ENCODE measurements around the gene SIAH1. TPM values are rescaled to one million over a fixed set of nuclear protein-coding genes. Genes with fewer than 3 reads are reported as not detected.

Gene SIAH1
- total and polyA plus RNA-seq, 9 of the 15 experiments (the other 6 are each of a cell fraction or from before 2014, with no cell fraction given), result 4.1 to 14.3 (median 12.5) TPM

DNA sequence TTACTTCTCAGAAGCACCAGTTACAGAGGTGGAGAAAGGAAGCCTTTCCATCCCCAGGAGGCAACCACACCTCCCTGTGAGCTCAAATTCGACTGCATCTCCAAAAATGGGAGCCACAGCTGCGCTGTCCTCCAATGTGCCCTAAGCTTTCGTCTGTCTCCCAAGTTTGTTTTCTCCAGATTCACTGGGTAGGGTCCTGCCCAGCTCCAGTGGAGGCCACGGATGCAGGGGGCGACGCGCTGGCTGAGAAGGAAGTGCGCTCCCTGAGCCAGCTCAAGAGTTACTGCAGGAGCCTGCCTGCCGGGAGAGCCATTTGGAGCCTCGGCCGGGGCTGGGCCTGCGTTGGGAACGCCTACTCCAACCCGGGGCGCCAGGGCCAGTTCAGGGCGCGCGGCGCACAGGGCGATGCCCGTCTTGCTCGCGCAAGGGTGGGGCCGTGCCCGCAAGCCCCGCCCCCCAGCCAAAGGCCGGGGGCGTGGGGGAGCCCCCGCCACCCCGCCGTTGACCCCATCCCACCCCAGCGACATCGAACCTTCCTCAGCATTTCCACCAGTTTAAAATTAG lies 19.5 kb downstream of the SIAH1 start:
- H4K20me1 ChIP-seq (replicated peaks; ENCODE audit: control insufficient read depth, insufficient read depth, low read length), result peaks cover 12% of the 10 kb centered on the region
- H3K9ac ChIP-seq (ENCODE audit: insufficient read depth in 1 of 2, low read depth in 2 of 2, low read length in 2 of 2), result peak overlapping the region; percentile 87 to 93
- intact Hi-C loops (cut with micrococcal nuclease), result loop anchor here (2.0 to 5.0 kb wide), 2 partner anchors 19 to 257 kb away; partner anchors contain the start of gene SIAH1
- ATAC-seq (peak; percentile 98), DNase-seq (ENCODE audit: extremely low read depth in 1 of 4, low spot score in 3 of 4) (peak; percentile 86 to 93 (median 89)), FAIRE-seq (peak; percentile 67)
- peak overlapping the region; percentile 89 for H3K4me2 ChIP-seq (ENCODE audit: insufficient read depth, low read length)
- in situ Hi-C loops (cut with MboI), result no loop called here
- CTCF ChIA-PET (ENCODE audit: low intra/inter-chr PET ratio), result no interaction called here
- peaks cover 96% of the 10 kb centered on the region for H3K79me2 ChIP-seq (ENCODE audit: control insufficient read depth, insufficient read depth, low read length)
- peaks cover 12% of the 10 kb centered on the region for H3K36me3 ChIP-seq (ENCODE audit: control insufficient read depth, insufficient read depth, low read length)
- H3K4me1 ChIP-seq (replicated peaks in 1 of 2; ENCODE audit: control insufficient read depth in 2 of 2, insufficient read depth in 2 of 2, low read length in 2 of 2), result peaks cover 16 to 31% of the 10 kb centered on the region in 2 experiments
- POLR2A ChIA-PET, result interaction anchor here (0.6 to 4.7 kb wide), 24 partner anchors 10 to 251 kb away, joined by 3 to 48 read pairs (median 3); partner anchors contain the start of gene SIAH1
- no peaks in the 10 kb centered on the region for H3K27me3 ChIP-seq (ENCODE audit: control insufficient read depth in 2 of 2, insufficient read depth in 2 of 2, low read length in 2 of 2)
- H3K9me1 ChIP-seq (ENCODE audit: control insufficient read depth, insufficient read depth, low read length), result no peaks in the 10 kb centered on the region
- no TSS peak for BruUV-seq (replicated peaks)
- H3K9me3 ChIP-seq (replicated peaks; ENCODE audit: control insufficient read depth, insufficient read depth, low read depth, low read length), result no peaks in the 10 kb centered on the region
- peak overlapping the region; percentile 80 for H3K27ac ChIP-seq (ENCODE audit: extremely low read depth, low read depth, low read length)
- H3K4me3 ChIP-seq, result peak overlapping the region; percentile 50
- 0% methylated on average over 31 of the region's 33 CpGs for WGBS (ENCODE audit: insufficient coverage, low coverage, missing lambda C conversion rate)
- peak overlapping the region; percentile 48 for H2AFZ ChIP-seq (ENCODE audit: low read depth, low read length)
- TF ChIP-seq NR2C2 (CRISPR knock-in tag; IDR thresholded peaks at IDR 0.05), result no peak
- no peak; the same call in 1 of the 2 replicates for TF ChIP-seq NR2C2 (tag; IDR thresholded peaks at IDR 0.05)
- TF ChIP-seq KDM5B (IDR thresholded peaks at IDR 0.05; ENCODE audit: insufficient replicate concordance, low read depth, low read length), result peak; percentile 98
- TF ChIP-seq, protein P1, sequence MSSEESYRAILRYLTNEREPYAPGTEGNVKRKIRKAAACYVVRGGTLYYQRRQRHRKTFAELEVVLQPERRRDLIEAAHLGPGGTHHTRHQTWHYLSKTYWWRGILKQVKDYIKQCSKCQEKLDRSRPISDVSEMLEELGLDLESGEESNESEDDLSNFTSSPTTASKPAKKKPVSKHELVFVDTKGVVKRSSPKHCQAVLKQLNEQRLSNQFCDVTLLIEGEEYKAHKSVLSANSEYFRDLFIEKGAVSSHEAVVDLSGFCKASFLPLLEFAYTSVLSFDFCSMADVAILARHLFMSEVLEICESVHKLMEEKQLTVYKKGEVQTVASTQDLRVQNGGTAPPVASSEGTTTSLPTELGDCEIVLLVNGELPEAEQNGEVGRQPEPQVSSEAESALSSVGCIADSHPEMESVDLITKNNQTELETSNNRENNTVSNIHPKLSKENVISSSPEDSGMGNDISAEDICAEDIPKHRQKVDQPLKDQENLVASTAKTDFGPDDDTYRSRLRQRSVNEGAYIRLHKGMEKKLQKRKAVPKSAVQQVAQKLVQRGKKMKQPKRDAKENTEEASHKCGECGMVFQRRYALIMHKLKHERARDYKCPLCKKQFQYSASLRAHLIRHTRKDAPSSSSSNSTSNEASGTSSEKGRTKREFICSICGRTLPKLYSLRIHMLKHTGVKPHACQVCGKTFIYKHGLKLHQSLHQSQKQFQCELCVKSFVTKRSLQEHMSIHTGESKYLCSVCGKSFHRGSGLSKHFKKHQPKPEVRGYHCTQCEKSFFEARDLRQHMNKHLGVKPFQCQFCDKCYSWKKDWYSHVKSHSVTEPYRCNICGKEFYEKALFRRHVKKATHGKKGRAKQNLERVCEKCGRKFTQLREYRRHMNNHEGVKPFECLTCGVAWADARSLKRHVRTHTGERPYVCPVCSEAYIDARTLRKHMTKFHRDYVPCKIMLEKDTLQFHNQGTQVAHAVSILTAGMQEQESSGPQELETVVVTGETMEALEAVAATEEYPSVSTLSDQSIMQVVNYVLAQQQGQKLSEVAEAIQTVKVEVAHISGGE (CRISPR knock-in tag; IDR thresholded peaks at IDR 0.05), result no peak
- no peak for TF ChIP-seq ZNF717 (CRISPR knock-in tag; IDR thresholded peaks at IDR 0.05)
- peak; percentile 98 for TF ChIP-seq ZBTB7A (IDR thresholded peaks at IDR 0.05; ENCODE audit: borderline replicate concordance, control insufficient read depth, low read depth, low read length)
- TF ChIP-seq, protein P2, sequence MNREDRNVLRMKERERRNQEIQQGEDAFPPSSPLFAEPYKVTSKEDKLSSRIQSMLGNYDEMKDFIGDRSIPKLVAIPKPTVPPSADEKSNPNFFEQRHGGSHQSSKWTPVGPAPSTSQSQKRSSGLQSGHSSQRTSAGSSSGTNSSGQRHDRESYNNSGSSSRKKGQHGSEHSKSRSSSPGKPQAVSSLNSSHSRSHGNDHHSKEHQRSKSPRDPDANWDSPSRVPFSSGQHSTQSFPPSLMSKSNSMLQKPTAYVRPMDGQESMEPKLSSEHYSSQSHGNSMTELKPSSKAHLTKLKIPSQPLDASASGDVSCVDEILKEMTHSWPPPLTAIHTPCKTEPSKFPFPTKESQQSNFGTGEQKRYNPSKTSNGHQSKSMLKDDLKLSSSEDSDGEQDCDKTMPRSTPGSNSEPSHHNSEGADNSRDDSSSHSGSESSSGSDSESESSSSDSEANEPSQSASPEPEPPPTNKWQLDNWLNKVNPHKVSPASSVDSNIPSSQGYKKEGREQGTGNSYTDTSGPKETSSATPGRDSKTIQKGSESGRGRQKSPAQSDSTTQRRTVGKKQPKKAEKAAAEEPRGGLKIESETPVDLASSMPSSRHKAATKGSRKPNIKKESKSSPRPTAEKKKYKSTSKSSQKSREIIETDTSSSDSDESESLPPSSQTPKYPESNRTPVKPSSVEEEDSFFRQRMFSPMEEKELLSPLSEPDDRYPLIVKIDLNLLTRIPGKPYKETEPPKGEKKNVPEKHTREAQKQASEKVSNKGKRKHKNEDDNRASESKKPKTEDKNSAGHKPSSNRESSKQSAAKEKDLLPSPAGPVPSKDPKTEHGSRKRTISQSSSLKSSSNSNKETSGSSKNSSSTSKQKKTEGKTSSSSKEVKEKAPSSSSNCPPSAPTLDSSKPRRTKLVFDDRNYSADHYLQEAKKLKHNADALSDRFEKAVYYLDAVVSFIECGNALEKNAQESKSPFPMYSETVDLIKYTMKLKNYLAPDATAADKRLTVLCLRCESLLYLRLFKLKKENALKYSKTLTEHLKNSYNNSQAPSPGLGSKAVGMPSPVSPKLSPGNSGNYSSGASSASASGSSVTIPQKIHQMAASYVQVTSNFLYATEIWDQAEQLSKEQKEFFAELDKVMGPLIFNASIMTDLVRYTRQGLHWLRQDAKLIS (CRISPR knock-in tag; IDR thresholded peaks at IDR 0.05), result no peak
- no peak for TF ChIP-seq ZFP91 (CRISPR knock-in tag; IDR thresholded peaks at IDR 0.05)
- no peak for TF ChIP-seq NCOR1 (IDR thresholded peaks at IDR 0.05)
- TF ChIP-seq FOXM1 (IDR thresholded peaks at IDR 0.05; ENCODE audit: low read depth), result no peak
- TF ChIP-seq FOXM1 (CRISPR knock-in tag; IDR thresholded peaks at IDR 0.05; ENCODE audit: low read depth), result no peak
- TF ChIP-seq HSF4 (CRISPR knock-in tag; IDR thresholded peaks at IDR 0.05; ENCODE audit: borderline replicate concordance), result no peak

All from K562 (cell line).